SIG-M5 treated with dmso at 0.1 percent for 504 hours (cell line): ENCODE measurements around the gene FOXP4.

ENCODE experiments used
- DNase-seq: peaks from one replicate; lab custom pipeline; 2025; ENCODE audit not compliant: unreplicated experiment; lab: John Stamatoyannopoulos, UW

FOXP4 gene

GRCh38 chr6:41622206-41622988 is 76.2 kb downstream of the FOXP4 start:
- DNase-seq = no peak

- DNase-seq = no peak
Measured at GRCh38 chr6:41623330-41623729, 77.1 kb downstream of the FOXP4 start.

- no peak for DNase-seq
Measured at GRCh38 chr6:41624621-41625380, 78.6 kb downstream of the FOXP4 start.

- no peak for DNase-seq
Measured at GRCh38 chr6:41625442-41625841, 79.3 kb downstream of the FOXP4 start.

- no peak for DNase-seq
Measured at GRCh38 chr6:41626022-41626421, 79.8 kb downstream of the FOXP4 start.

- DNase-seq = no peak
Measured at GRCh38 chr6:41626917-41627316, 80.7 kb downstream of the FOXP4 start.

- DNase-seq = no peak
Measured at GRCh38 chr6:41629128-41629527, 82.9 kb downstream of the FOXP4 start.

- no peak for DNase-seq
Measured at GRCh38 chr6:41630069-41630468, 83.9 kb downstream of the FOXP4 start.

GRCh38 chr6:41630946-41631345 is 84.8 kb downstream of the FOXP4 start:
- no peak for DNase-seq

- DNase-seq = no peak
Measured at GRCh38 chr6:41633056-41633634, 87.0 kb downstream of the FOXP4 start.

GRCh38 chr6:41634657-41635056 is 88.5 kb downstream of the FOXP4 start:
- no peak for DNase-seq

- no peak for DNase-seq
Measured at GRCh38 chr6:41635365-41635764, 89.2 kb downstream of the FOXP4 start.

- no peak for DNase-seq
Measured at GRCh38 chr6:41636833-41637193, 90.6 kb downstream of the FOXP4 start.

GRCh38 chr6:41637194-41638001 is 91.2 kb downstream of the FOXP4 start:
- no peak for DNase-seq

GRCh38 chr6:41638002-41638934 is 92.1 kb downstream of the FOXP4 start, which contains the start of gene MDFI:
Gene MDFI, plus strand, starts transcription at chr6:41638468. Its CDS starts 282 bp downstream, at chr6:41638750.
- no peak for DNase-seq

- DNase-seq = no peak
Measured at GRCh38 chr6:41638935-41639808, 93.0 kb downstream of the FOXP4 start.

GRCh38 chr6:41639809-41640371 is 93.7 kb downstream of the FOXP4 start:
- DNase-seq = no peak

- no peak for DNase-seq
Measured at GRCh38 chr6:41640426-41640825, 94.2 kb downstream of the FOXP4 start.
